ENCODE measurements around the gene CD99L2.
A peak's percentile ranks its signal among the peaks of the same experiment; 100 is the strongest.
"Not testable (repeated sequence)": the region's sequence is repeated elsewhere in the genome, so short reads cannot be mapped to it uniquely, and the experiment has no call there.

The CD99L2 gene

DNA sequence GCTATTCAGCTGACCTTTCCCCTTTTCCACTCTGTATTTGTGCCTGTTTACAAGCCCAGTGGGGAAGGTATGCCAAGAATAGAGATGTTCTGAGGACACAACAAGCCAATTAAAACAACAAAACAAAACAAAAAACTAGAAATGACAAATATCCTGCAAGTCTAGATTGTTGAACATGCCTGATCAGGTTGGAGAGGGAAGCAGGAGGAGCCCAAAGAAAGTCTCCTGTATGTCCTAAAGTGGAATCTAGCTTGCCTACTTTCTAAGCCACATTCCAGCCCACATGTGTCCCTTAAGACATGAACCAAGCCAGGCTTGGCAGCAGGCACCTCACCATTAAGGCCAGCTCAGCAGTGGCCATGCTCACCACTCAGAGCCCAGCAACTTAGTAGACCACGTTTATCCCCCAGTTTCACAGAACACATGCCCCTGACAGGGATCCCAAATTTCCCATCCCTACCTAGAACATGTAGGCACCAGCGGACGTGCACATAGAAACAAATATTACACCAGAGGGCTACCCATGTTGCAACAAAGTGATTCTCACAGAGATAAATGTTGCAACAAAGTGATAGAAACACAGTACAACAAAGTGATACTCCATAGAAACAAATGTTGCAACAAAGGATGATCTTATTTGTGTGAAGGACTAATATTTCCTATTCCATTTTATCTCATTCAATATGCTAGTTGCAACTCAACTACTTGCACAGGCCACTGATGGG, 48.3 kb downstream of the CD99L2 start:
- no peak for DNase-seq

DNA sequence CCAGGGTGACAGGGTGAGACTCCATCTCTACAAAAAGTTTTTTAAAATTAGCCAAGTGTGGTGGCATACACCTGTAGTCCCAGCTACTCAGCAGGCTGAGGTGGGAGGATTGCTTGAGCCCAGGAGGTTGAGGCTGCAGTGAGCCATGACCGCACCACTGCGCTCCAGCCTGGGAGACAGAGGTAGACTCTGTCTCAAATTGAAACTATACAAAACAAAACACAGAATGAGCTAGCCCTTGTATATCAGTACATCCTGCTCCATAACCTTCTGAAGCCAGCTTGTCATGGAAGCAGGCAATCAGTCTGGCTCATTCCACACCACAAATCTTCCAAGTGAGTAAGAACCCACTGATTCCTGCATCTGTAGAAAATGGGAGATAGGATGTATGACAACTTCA, 49.0 kb downstream of the CD99L2 start:
- DNase-seq = no peak

GRCh38 chrX:150848914-150849365, 49.5 kb downstream of the CD99L2 start:
- peak; percentile 71 for DNase-seq

DNA sequence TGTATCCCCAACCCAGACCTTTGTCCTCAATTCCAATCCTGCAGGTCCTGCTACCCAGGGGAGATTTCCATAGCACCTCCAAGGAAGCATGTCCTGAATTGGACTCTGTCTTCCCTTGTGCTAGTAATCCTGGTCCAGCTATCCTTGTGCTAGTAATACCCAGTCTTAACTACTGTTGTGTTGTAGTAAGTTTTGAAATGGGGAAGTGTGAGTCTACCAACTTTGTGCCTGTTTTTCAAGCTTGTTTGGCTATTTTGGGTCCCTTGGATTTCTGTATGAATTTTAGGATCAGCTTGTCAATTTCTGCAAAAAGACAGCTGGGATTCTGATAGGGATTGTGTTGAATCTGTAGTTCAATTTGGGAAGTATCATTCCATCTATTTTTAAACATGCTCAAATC, 51.4 kb downstream of the CD99L2 start:
- DNase-seq = no peak

GRCh38 chrX:150846130-150846529, 52.3 kb downstream of the CD99L2 start:
- DNase-seq = no peak

DNA sequence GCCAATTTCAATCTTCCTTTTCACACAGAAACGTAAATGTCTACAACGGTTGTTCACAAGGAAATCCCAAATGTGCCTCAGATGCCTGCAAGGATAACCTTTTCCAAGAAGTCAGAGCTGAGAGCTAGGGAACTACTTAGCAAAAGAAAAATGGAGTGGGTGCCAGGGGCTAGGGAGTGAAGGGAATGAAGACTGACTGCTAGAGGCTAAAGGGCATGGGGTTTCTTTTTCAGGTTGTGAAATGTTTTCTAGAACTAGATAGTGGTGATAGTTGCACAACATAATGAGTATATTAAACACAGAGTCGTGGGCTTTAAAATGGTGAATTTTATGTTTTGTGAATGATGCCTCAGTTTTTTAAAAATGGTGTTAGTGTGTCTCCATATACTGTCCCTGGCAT, 53.4 kb downstream of the CD99L2 start:
- no peak for DNase-seq

DNA sequence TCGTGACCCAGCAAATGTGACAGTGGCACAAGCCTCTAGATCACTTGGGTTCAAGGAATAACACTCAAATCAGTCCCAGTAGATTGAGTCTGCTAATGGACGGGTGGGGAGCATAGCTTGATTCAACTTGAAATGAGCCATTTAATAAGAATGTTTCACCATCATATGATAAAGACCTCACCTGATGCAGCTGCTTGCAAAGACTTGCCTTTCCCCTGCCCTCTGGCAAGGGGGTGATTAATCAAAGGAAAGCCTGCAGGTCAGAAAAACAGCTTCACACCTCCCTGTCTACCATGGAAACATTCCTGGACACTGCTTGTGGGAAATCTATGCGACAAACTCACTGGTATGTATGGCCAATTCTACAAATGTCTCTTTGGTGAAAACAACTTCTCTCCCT, 54.5 kb downstream of the CD99L2 start:
- no peak for DNase-seq

- no peak for DNase-seq
These were observed 56.2 kb downstream of the CD99L2 start for GRCh38 chrX:150842198-150842685.

DNA sequence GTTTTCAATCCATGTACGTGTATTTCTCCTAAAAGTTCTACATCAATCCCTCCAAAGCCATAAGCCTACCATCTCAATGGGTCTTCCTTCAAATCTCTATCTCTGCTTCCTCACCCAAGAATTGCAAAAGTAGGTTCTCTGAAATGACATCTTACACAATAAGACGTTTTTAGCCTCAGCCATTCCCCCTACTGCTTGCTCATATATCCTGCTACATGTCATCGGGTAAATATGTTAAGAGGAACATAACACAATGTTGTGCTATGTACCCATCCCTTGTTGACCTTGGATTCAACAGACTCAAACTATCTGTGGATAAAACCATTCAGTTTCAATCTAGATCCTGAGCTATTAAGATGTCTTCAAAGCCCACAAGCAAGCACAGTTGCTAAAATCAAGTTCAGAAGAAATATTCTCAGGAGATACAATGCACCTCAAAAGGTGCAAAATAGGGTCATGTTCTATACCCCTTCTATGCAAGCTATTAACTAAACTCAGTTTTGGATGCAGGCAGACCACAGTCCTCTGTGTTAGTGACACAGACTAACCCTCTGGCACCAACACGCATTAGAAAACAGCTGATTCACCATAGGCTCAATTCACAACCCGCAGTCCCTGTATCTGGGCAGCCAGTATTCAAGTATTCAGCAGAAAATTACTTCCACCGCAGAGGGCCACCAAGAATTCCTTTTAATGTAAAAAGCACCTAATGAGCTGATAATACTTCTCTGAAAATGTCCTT, 56.8 kb downstream of the CD99L2 start:
- DNase-seq = no peak

GRCh38 chrX:150837845-150838244, 60.6 kb downstream of the CD99L2 start:
- DNase-seq = no peak

- no peak for DNase-seq
These were observed 63.8 kb downstream of the CD99L2 start for GRCh38 chrX:150834695-150835094.

- DNase-seq = no peak
These were observed 64.9 kb downstream of the CD99L2 start for GRCh38 chrX:150833454-150834056.

GRCh38 chrX:150831863-150832262, 66.6 kb downstream of the CD99L2 start:
- DNase-seq = no peak

- no peak for DNase-seq
These were observed 69.7 kb downstream of the CD99L2 start for GRCh38 chrX:150828785-150829184.

- DNase-seq = not testable (repeated sequence)
These were observed 74.1 kb downstream of the CD99L2 start for GRCh38 chrX:150824352-150824751.

GRCh38 chrX:150823826-150824225, 74.6 kb downstream of the CD99L2 start:
- not testable (repeated sequence) for DNase-seq

DNA sequence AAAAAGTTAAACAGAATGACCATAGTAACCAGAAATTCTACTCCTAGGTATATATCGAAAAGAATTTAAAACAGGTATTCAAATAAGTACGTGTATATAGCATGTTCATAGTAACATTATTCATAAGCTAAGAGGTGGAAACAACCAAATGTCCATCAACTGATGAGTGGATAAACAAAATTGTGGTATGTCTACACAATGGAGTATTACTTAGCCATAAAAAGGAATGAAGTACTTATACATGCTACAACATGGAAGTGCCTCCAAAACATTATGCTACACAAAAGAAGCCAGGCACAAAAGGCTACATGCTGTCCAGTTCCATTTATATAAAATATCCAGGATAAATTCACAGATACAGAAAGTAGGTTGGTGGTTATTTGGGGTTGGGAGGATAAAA, 76.5 kb downstream of the CD99L2 start:
- no peak for DNase-seq

- no peak for DNase-seq
These were observed 84.5 kb downstream of the CD99L2 start for GRCh38 chrX:150813922-150814321.

DNA sequence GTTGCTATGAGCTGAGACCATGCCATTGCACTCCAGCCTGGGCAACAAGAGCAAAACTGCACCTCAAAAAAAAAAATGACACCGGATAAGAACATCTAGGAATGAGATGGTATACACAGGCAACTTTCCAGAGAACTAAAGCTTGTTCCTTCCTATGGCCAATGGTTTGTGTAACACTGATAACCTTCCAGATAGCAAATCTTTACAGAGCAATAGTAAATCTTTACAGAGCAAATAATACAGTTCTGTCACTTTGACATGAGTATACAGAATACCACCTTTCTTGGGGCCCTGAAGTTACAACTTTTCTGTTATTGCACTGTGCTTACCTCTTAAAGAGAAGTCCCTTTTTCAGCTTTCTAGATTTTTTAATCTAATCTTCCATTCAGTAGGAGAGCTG, 91.6 kb downstream of the CD99L2 start:
- DNase-seq = no peak

GRCh38 chrX:150805736-150806135, 92.7 kb downstream of the CD99L2 start:
- DNase-seq = no peak

GRCh38 chrX:150792949-150793527, 105.4 kb downstream of the CD99L2 start:
- no peak for DNase-seq

DNA sequence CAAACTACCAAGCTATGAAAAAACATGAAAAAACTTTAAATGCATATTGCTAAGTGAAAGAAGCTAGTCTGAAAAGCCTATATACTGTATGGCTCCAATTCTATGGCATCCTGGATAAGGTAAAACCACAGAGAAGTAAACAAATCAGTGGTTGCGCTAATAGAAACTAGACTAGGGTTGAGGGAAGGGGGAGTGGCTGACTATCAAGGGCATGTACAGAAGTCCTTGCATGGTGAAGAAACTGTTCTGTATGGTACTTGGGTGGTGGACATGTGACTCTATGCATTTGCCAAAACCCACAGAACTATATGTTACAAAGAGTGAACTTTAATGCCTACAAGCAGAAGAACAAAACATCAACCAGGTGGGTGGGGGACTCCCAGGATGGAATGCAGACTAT, 108.4 kb downstream of the CD99L2 start:
- no peak for DNase-seq

DNA sequence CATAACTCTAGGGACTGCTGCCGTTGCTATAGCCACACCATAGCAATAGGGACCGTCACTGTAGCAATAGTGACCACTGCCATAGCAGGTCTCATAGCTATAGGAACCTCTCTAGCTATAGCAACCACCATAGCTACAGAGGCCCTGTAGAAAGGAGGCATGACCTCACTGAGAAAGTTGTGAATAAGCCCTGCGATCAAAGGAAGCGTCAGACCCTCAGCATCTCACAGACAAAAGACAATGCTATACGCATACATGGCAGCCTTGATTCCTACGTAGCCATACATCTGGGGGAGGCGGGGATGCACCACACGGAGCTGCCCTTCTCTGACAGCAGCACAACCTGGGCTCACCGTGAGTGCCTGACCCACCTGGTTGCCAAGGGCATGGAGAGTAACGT, 116.8 kb downstream of the CD99L2 start:
- DNase-seq = no peak

DNA sequence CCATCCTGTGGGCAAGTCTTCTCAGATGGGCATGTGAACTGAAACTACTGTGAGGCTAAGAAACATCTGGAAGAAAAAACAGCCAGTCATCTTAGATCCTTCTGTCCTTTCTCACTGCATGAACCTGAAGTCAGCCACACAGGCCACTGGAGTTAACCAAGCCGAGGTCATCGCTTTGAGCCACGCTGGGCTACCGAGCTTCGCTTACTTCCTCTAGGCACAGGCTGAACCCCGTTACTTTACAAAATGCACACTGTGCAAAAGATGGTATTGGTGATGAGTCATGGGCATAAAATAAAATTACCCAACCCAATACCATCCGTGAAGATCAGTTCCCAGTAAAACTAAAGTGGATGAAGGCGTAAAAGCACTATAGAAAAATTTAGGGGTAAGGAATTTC, 119.1 kb downstream of the CD99L2 start:
- DNase-seq = no peak
